ENCODE measurements around the gene TRAPPC4. TPM values are rescaled to one million over a fixed set of nuclear protein-coding genes. Genes with fewer than 3 reads are reported as not detected.
A peak's percentile ranks its signal among the peaks of the same experiment; 100 is the strongest.

Gene TRAPPC4
- total and polyA plus RNA-seq, 5 donors from 2014 or later, result 82.9 to 179 (median 140) TPM

DNA sequence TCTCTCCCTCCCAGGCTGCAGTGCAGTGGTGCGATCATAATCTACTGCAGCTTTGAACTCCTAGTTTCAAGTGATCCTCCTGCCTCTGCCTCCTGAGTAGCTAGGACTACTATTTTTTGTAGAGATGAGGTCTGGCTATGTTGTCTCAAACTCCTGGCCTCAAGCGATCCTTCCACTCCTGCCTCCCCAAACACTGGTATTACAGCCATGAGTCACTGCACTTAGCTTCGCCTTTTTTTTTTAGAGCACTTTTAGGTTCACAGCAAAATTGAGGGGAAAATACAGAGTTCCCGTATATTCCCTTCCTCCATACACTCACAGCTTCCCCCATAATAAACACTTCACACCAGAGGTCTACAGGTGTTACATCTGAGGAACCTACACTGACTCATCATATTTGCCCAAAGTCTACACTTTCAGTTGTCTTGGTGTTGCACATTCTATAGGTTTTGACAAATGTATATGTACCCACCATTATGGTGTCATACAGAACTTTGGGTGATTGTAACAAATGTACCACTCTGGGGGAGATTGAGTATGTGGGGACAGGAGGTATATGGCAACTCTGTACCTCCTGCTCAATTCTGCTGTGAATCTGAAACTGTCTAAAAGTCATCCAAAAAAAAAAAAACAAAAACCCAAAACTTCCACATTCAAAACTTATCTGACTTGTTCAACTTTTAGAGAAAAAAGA is 23.4 kb downstream of the TRAPPC4 start:
- Mint-ChIP-seq H3K4me1 (peaks cover 0 to 4% (median 0%) of the 10 kb centered on the region in 4 donors), H3K4me3 (no peak overlapping the region)

DNA sequence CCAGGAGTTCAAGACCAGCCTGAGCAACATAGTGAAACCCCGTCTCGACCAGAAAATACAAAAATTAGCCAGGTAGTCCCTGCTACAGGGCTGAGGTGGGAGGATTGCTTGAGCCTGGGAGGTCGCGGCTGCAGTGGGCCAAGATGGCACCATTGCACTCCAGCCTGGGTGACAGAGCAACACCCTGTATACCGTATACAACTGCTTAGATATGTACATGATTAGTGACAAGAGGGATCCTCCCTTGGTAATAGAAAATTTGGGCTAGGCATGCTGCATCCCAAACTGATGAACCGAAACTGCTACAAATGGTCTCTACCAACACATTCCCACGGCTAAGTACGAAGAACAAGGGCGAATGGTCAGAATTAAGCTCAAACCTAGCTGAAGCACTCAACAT is 24.4 kb downstream of the TRAPPC4 start:
- Mint-ChIP-seq H3K36me3 (peaks cover 12% of the 10 kb centered on the region), H3K4me3 (no peak overlapping the region), H3K27ac (no peak overlapping the region), H3K9me3 (no peaks in the 10 kb centered on the region), H3K4me1 (peaks cover 0 to 4% (median 0%) of the 10 kb centered on the region in 4 donors), H3K27me3 (peaks cover 5% of the 10 kb centered on the region)
- Histone ChIP-seq H3K27ac (ENCODE audit: insufficient read depth, low read length, poor library complexity, severe bottlenecking) (no peak overlapping the region), H3K9me3 (ENCODE audit: control insufficient read depth in 2 of 2, low read length in 2 of 2) (no peaks in the 10 kb centered on the region), H3K4me3 (ENCODE audit: low read depth, low read length) (no peak overlapping the region), H3K27me3 (ENCODE audit: control insufficient read depth, insufficient read depth, low read length) (no peaks in the 10 kb centered on the region), H3K36me3 (ENCODE audit: control insufficient read depth, insufficient read depth, low read length) (peaks cover 17% of the 10 kb centered on the region), H3K4me1 (ENCODE audit: control insufficient read depth, insufficient read depth, low read length, poor library complexity, severe bottlenecking) (no peaks in the 10 kb centered on the region)
- DNase-seq (no peak), ATAC-seq (ENCODE audit: low read depth in 2 of 2) (no peak)

More for the DNA sequence above, 23.4 kb downstream of the TRAPPC4 start:
- peaks cover 8% of the 10 kb centered on the region for H3K36me3 Mint-ChIP-seq
- DNase-seq (no peak), ATAC-seq (ENCODE audit: low read depth in 2 of 2) (no peak)
- peak overlapping the region in 1 of 3 donors; percentile 79 for H3K27ac Mint-ChIP-seq
- Histone ChIP-seq H3K4me3 (ENCODE audit: low read depth, low read length) (no peak overlapping the region), H3K36me3 (ENCODE audit: control insufficient read depth, insufficient read depth, low read length) (peaks cover 8% of the 10 kb centered on the region), H3K27me3 (ENCODE audit: control insufficient read depth, insufficient read depth, low read length) (no peaks in the 10 kb centered on the region), H3K4me1 (ENCODE audit: control insufficient read depth, insufficient read depth, low read length, poor library complexity, severe bottlenecking) (no peaks in the 10 kb centered on the region), H3K27ac (ENCODE audit: insufficient read depth, low read length, poor library complexity, severe bottlenecking) (no peak overlapping the region), H3K9me3 (ENCODE audit: control insufficient read depth in 2 of 2, low read length in 2 of 2) (no peaks in the 10 kb centered on the region)
- peaks cover 5% of the 10 kb centered on the region for H3K27me3 Mint-ChIP-seq
- no peaks in the 10 kb centered on the region for H3K9me3 Mint-ChIP-seq

DNA sequence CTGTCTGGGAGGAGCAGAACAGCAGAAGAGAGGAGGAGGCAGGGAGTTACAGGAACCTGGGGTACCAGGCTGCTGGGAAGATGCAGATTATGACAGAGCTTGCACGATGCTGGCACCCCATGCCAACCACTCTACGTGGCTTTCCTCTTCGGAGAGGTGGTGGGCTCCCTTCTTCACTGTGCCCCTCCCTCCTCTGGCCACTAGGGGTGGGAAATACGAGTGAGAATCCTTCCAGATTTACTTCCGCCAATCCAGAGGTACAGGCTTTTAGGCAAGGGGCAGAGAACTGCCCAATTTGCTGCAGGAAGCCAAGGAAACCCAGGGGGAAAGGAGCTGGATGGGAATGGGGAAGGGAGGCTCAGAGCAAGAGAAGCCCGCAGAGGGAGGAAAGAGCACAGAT is 26.1 kb downstream of the TRAPPC4 start:
- no peak overlapping the region for H3K4me3 ChIP-seq (ENCODE audit: low read depth, low read length)
- H3K4me1 ChIP-seq (ENCODE audit: control insufficient read depth, insufficient read depth, low read length, poor library complexity, severe bottlenecking), result no peaks in the 10 kb centered on the region
- H3K9me3 Mint-ChIP-seq, result no peaks in the 10 kb centered on the region
- H3K36me3 Mint-ChIP-seq, result peaks cover 23% of the 10 kb centered on the region
- H3K4me1 Mint-ChIP-seq, result peaks cover 0 to 4% (median 0%) of the 10 kb centered on the region in 4 donors
- no peak overlapping the region for H3K27ac ChIP-seq (ENCODE audit: insufficient read depth, low read length, poor library complexity, severe bottlenecking)
- no peak overlapping the region for H3K4me3 Mint-ChIP-seq
- no peaks in the 10 kb centered on the region for H3K27me3 Mint-ChIP-seq
- H3K9me3 ChIP-seq (ENCODE audit: control insufficient read depth in 2 of 2, low read length in 2 of 2), result no peaks in the 10 kb centered on the region
- ATAC-seq (ENCODE audit: low read depth in 2 of 2) (no peak), DNase-seq (no peak)
- no peak overlapping the region for H3K27ac Mint-ChIP-seq
- peaks cover 35% of the 10 kb centered on the region for H3K36me3 ChIP-seq (ENCODE audit: control insufficient read depth, insufficient read depth, low read length)
- H3K27me3 ChIP-seq (ENCODE audit: control insufficient read depth, insufficient read depth, low read length), result no peaks in the 10 kb centered on the region

DNA sequence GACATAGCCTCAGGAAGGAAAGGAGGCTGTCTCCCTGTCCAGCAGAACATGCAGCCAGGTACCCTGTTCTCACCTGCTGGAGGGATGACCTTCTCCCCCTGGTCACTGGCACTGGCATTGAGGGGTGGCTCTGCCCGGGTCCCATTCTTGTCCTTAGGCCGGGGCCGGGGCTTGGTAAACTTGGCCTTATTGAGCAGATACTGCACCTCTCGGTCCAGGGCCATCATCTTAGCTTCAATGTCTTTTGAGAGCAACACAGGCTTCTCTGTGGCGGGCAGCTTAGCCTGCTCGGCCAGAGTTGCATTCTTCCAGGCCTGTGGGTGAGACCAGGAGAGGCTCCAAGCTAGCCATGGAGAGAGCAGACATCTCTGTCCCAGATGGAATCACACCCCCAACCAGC is 27.9 kb downstream of the TRAPPC4 start:
- Histone ChIP-seq H3K27ac (ENCODE audit: insufficient read depth, low read length, poor library complexity, severe bottlenecking) (no peak overlapping the region), H3K4me3 (ENCODE audit: low read depth, low read length) (no peak overlapping the region), H3K4me1 (ENCODE audit: control insufficient read depth, insufficient read depth, low read length, poor library complexity, severe bottlenecking) (peaks cover 7% of the 10 kb centered on the region), H3K9me3 (ENCODE audit: control insufficient read depth in 2 of 2, low read length in 2 of 2) (no peaks in the 10 kb centered on the region), H3K36me3 (ENCODE audit: control insufficient read depth, insufficient read depth, low read length) (peaks cover 43% of the 10 kb centered on the region), H3K27me3 (ENCODE audit: control insufficient read depth, insufficient read depth, low read length) (no peaks in the 10 kb centered on the region)
- H3K36me3 Mint-ChIP-seq, result peaks cover 34% of the 10 kb centered on the region
- ATAC-seq (ENCODE audit: low read depth in 2 of 2) (no peak), DNase-seq (no peak)
- no peak overlapping the region for H3K27ac Mint-ChIP-seq
- H3K4me1 Mint-ChIP-seq, result peaks cover 0 to 7% (median 6%) of the 10 kb centered on the region in 4 donors
- no peak overlapping the region for H3K4me3 Mint-ChIP-seq
- no peaks in the 10 kb centered on the region for H3K9me3 Mint-ChIP-seq
- no peaks in the 10 kb centered on the region for H3K27me3 Mint-ChIP-seq

DNA sequence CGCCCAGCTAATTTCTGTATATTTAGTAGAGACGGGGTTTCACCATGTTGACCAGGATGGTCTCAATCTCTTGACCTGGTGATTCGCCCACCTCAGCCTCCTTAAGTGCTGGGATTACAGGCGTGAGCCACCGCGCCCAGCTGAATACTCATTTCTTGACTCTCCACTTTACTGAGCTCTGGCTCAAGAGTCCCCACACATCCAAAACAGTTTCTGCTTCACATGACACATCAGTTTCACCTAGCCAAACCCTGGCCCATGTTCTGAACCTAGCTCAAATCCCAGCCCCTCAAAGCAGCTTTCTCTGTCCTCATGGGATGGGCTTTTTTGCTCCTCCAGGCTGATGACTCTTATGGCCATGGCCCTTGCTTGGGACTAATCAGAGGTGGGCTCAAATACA is 28.6 kb downstream of the TRAPPC4 start:
- Histone ChIP-seq H3K27ac (ENCODE audit: insufficient read depth, low read length, poor library complexity, severe bottlenecking) (no peak overlapping the region), H3K9me3 (ENCODE audit: control insufficient read depth in 2 of 2, low read length in 2 of 2) (no peaks in the 10 kb centered on the region), H3K4me1 (ENCODE audit: control insufficient read depth, insufficient read depth, low read length, poor library complexity, severe bottlenecking) (peaks cover 15% of the 10 kb centered on the region), H3K36me3 (ENCODE audit: control insufficient read depth, insufficient read depth, low read length) (peaks cover 50% of the 10 kb centered on the region), H3K27me3 (ENCODE audit: control insufficient read depth, insufficient read depth, low read length) (no peaks in the 10 kb centered on the region), H3K4me3 (ENCODE audit: low read depth, low read length) (no peak overlapping the region)
- Mint-ChIP-seq H3K36me3 (peaks cover 34% of the 10 kb centered on the region), H3K27ac (no peak overlapping the region), H3K4me3 (no peak overlapping the region), H3K9me3 (no peaks in the 10 kb centered on the region), H3K27me3 (no peaks in the 10 kb centered on the region), H3K4me1 (peaks cover 0 to 15% (median 6%) of the 10 kb centered on the region in 4 donors)
- DNase-seq (no peak), ATAC-seq (ENCODE audit: low read depth in 2 of 2) (no peak)

DNA sequence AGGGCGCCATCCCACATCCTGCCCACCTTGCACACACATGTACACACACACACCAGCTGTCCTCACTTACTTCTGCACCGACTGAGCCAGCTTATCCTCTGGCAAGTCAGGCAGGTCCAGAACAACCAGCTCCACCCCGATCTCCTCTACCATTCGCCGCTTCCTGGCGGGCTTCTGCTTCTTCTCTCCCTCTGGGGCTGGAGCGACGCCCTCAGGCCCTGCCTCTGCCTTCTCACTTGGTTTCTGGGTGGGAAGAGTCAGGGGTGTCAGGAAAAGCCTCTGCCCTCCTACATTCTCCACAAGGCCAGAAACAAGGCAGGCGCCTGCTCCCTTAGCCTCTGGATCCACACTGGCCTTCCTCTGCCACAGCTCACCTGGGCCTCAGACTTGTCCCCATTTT is 30.1 kb downstream of the TRAPPC4 start:
- Mint-ChIP-seq H3K9me3 (no peaks in the 10 kb centered on the region), H3K4me3 (no peak overlapping the region), H3K4me1 (peaks cover 0 to 24% (median 6%) of the 10 kb centered on the region in 4 donors), H3K36me3 (peaks cover 44% of the 10 kb centered on the region), H3K27ac (peak overlapping the region in 2 of 3 donors; percentile 51 to 60), H3K27me3 (no peaks in the 10 kb centered on the region)
- Histone ChIP-seq H3K27me3 (ENCODE audit: control insufficient read depth, insufficient read depth, low read length) (no peaks in the 10 kb centered on the region), H3K4me1 (ENCODE audit: control insufficient read depth, insufficient read depth, low read length, poor library complexity, severe bottlenecking) (peaks cover 15% of the 10 kb centered on the region), H3K4me3 (ENCODE audit: low read depth, low read length) (no peak overlapping the region), H3K9me3 (ENCODE audit: control insufficient read depth in 2 of 2, low read length in 2 of 2) (no peaks in the 10 kb centered on the region), H3K36me3 (ENCODE audit: control insufficient read depth, insufficient read depth, low read length) (peaks cover 64% of the 10 kb centered on the region), H3K27ac (ENCODE audit: insufficient read depth, low read length, poor library complexity, severe bottlenecking) (no peak overlapping the region)
- ATAC-seq (ENCODE audit: low read depth in 2 of 2), result no peak
- no peak for DNase-seq

DNA sequence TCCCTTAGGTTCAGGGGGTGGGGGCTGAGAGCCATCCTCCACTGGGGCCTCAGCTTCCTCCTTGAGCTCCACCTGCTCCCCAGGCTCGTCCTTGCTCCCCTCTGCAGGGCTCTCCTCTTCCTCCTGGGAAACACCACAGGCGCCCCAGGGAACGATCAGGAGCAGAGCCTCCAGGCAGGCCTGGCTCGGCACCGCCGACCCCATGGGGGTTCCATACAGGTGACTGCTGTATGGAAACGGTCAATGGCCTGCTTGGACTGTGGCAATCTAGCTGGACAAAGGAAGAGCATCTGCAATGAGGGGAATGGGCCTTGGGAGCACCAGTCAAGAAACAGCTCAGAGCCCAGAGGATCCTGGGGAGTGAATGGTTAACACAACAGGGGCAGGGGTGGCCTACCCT is 30.5 kb downstream of the TRAPPC4 start:
- Histone ChIP-seq H3K4me1 (ENCODE audit: control insufficient read depth, insufficient read depth, low read length, poor library complexity, severe bottlenecking) (peaks cover 15% of the 10 kb centered on the region), H3K9me3 (ENCODE audit: control insufficient read depth in 2 of 2, low read length in 2 of 2) (no peaks in the 10 kb centered on the region), H3K27me3 (ENCODE audit: control insufficient read depth, insufficient read depth, low read length) (no peaks in the 10 kb centered on the region), H3K27ac (ENCODE audit: insufficient read depth, low read length, poor library complexity, severe bottlenecking) (no peak overlapping the region), H3K4me3 (ENCODE audit: low read depth, low read length) (no peak overlapping the region), H3K36me3 (ENCODE audit: control insufficient read depth, insufficient read depth, low read length) (peaks cover 68% of the 10 kb centered on the region)
- no peaks in the 10 kb centered on the region for H3K9me3 Mint-ChIP-seq
- DNase-seq (no peak), ATAC-seq (ENCODE audit: low read depth in 2 of 2) (no peak)
- no peaks in the 10 kb centered on the region for H3K27me3 Mint-ChIP-seq
- H3K4me3 Mint-ChIP-seq, result no peak overlapping the region
- H3K27ac Mint-ChIP-seq, result peak overlapping the region in 1 of 3 donors; percentile 60
- H3K36me3 Mint-ChIP-seq, result peaks cover 48% of the 10 kb centered on the region
- peaks cover 0 to 28% (median 6%) of the 10 kb centered on the region in 4 donors for H3K4me1 Mint-ChIP-seq

Measured in CD4-positive, CD25-positive, alpha-beta regulatory T cell (primary cell).